Dendritic cell treated with granulocyte-macrophage colony-stimulating factor and Interleukin-4, amounts not matched to agents 40 ng/mL and 50 ng/mL, for 4 days (primary cell): ENCODE results near the gene DMXL2.
"Not testable (repeated sequence)": the region's sequence is repeated elsewhere in the genome, so short reads cannot be mapped to it uniquely, and the experiment has no call there.

Source experiments
- H3K27ac Mint-ChIP-seq: one replicate; pipeline ENCODE4 v1.8.0; 2022; ENCODE audit warnings: mild to moderate bottlenecking, mixed read lengths
- H3K27me3 Mint-ChIP-seq: one replicate; pipeline ENCODE4 v1.8.0; 2022; ENCODE audit warnings: mild to moderate bottlenecking, mixed read lengths
- H3K36me3 Mint-ChIP-seq: one replicate; pipeline ENCODE4 v1.8.0; 2022; ENCODE audit warnings: low read depth, mixed read lengths
- H3K4me1 Mint-ChIP-seq: one replicate; pipeline ENCODE4 v1.8.0; 2022; ENCODE audit warnings: low read depth, mixed read lengths
- H3K4me3 Mint-ChIP-seq: one replicate; pipeline ENCODE4 v1.8.0; 2022; ENCODE audit warnings: mild to moderate bottlenecking, moderate library complexity, mixed read lengths
- H3K9me3 Mint-ChIP-seq: one replicate; pipeline ENCODE4 v1.8.0; 2022; ENCODE audit warnings: mixed read lengths
- intact Hi-C: fragments of 100-400 bp; cut with micrococcal nuclease; formaldehyde crosslinking; loops from one replicate; pipeline ENCODE4 v1.15.0; 2022

DMXL2 gene

GRCh38 chr15:51483985-51484384, 138.6 kb downstream of the DMXL2 start:
- Mint-ChIP-seq H3K27ac (no peak overlapping the region), H3K9me3 (peaks cover 14% of the 10 kb centered on the region), H3K27me3 (no peaks in the 10 kb centered on the region), H3K4me1 (peaks cover 22% of the 10 kb centered on the region), H3K36me3 (peaks cover 90% of the 10 kb centered on the region), H3K4me3 (no peak overlapping the region)
- intact Hi-C loops, result loop anchor here (10.0 kb wide), 1 partner anchor 61 kb away; no protein-coding TSS in a partner anchor

GRCh38 chr15:51483520-51483919, 139.1 kb downstream of the DMXL2 start:
- peaks cover 88% of the 10 kb centered on the region for H3K36me3 Mint-ChIP-seq
- H3K4me3 Mint-ChIP-seq, result no peak overlapping the region
- peaks cover 14% of the 10 kb centered on the region for H3K9me3 Mint-ChIP-seq
- H3K27me3 Mint-ChIP-seq, result no peaks in the 10 kb centered on the region
- peaks cover 18% of the 10 kb centered on the region for H3K4me1 Mint-ChIP-seq
- intact Hi-C loops, result loop anchor here (10.0 kb wide), 1 partner anchor 61 kb away; no protein-coding TSS in a partner anchor
- H3K27ac Mint-ChIP-seq, result no peak overlapping the region

GRCh38 chr15:51475736-51476135, 146.8 kb downstream of the DMXL2 start:
- H3K9me3 Mint-ChIP-seq, result no peaks in the 10 kb centered on the region
- no peak overlapping the region for H3K4me3 Mint-ChIP-seq
- H3K27me3 Mint-ChIP-seq, result no peaks in the 10 kb centered on the region
- intact Hi-C loops, result loop anchor here (10.0 kb wide), 1 partner anchor 981 kb away; no protein-coding TSS in a partner anchor
- H3K4me1 Mint-ChIP-seq, result no peaks in the 10 kb centered on the region
- H3K27ac Mint-ChIP-seq, result peak overlapping the region; percentile 10
- peaks cover 20% of the 10 kb centered on the region for H3K36me3 Mint-ChIP-seq

- no peaks in the 10 kb centered on the region for H3K27me3 Mint-ChIP-seq
- no peak overlapping the region for H3K4me3 Mint-ChIP-seq
- H3K9me3 Mint-ChIP-seq, result no peaks in the 10 kb centered on the region
- intact Hi-C loops, result loop anchor here (10.0 kb wide), 1 partner anchor 976 kb away; no protein-coding TSS in a partner anchor
- no peak overlapping the region for H3K27ac Mint-ChIP-seq
- peaks cover 27% of the 10 kb centered on the region for H3K36me3 Mint-ChIP-seq
- no peaks in the 10 kb centered on the region for H3K4me1 Mint-ChIP-seq
Measured at GRCh38 chr15:51470512-51470911, 152.1 kb downstream of the DMXL2 start.

GRCh38 chr15:51460796-51461195, 161.8 kb downstream of the DMXL2 start:
- no peaks in the 10 kb centered on the region for H3K9me3 Mint-ChIP-seq
- no peaks in the 10 kb centered on the region for H3K27me3 Mint-ChIP-seq
- intact Hi-C loops, result no loop called here
- H3K4me1 Mint-ChIP-seq, result no peaks in the 10 kb centered on the region
- no peak overlapping the region for H3K4me3 Mint-ChIP-seq
- no peak overlapping the region for H3K27ac Mint-ChIP-seq
- peaks cover 84% of the 10 kb centered on the region for H3K36me3 Mint-ChIP-seq

GRCh38 chr15:51450001-51450400, 172.6 kb downstream of the DMXL2 start:
- Mint-ChIP-seq H3K4me1 (no peaks in the 10 kb centered on the region), H3K27me3 (no peaks in the 10 kb centered on the region)
- intact Hi-C loops, result no loop called here

GRCh38 chr15:51448622-51449399, 173.8 kb downstream of the DMXL2 start:
- no peaks in the 10 kb centered on the region for H3K4me1 Mint-ChIP-seq
- peaks cover 99% of the 10 kb centered on the region for H3K36me3 Mint-ChIP-seq
- H3K27me3 Mint-ChIP-seq, result no peaks in the 10 kb centered on the region
- intact Hi-C loops, result no loop called here
- H3K4me3 Mint-ChIP-seq, result no peak overlapping the region
- no peaks in the 10 kb centered on the region for H3K9me3 Mint-ChIP-seq
- H3K27ac Mint-ChIP-seq, result no peak overlapping the region

More at GRCh38 chr15:51450001-51450400, 172.6 kb downstream of the DMXL2 start:
- Mint-ChIP-seq H3K4me3 (no peak overlapping the region), H3K9me3 (no peaks in the 10 kb centered on the region), H3K27ac (no peak overlapping the region), H3K36me3 (peaks cover 99% of the 10 kb centered on the region)

- H3K4me3 Mint-ChIP-seq, result no peak overlapping the region
- no peaks in the 10 kb centered on the region for H3K27me3 Mint-ChIP-seq
- H3K27ac Mint-ChIP-seq, result no peak overlapping the region
- no peaks in the 10 kb centered on the region for H3K9me3 Mint-ChIP-seq
- H3K4me1 Mint-ChIP-seq, result no peaks in the 10 kb centered on the region
- intact Hi-C loops, result no loop called here
- H3K36me3 Mint-ChIP-seq, result peaks cover 91% of the 10 kb centered on the region
Measured at GRCh38 chr15:51447855-51448621, 174.5 kb downstream of the DMXL2 start.

- H3K9me3 Mint-ChIP-seq, H3K27me3 Mint-ChIP-seq, H3K4me1 Mint-ChIP-seq, intact Hi-C loops, H3K27ac Mint-ChIP-seq, H3K4me3 Mint-ChIP-seq: not testable (repeated sequence)
- peaks cover 72% of the 10 kb centered on the region for H3K36me3 Mint-ChIP-seq
Measured at GRCh38 chr15:51446029-51446744, 176.4 kb downstream of the DMXL2 start.

GRCh38 chr15:51444807-51445206, 177.8 kb downstream of the DMXL2 start:
- no peak overlapping the region for H3K27ac Mint-ChIP-seq
- H3K36me3 Mint-ChIP-seq, result peaks cover 59% of the 10 kb centered on the region
- H3K4me1 Mint-ChIP-seq, result no peaks in the 10 kb centered on the region
- no peak overlapping the region for H3K4me3 Mint-ChIP-seq
- no peaks in the 10 kb centered on the region for H3K9me3 Mint-ChIP-seq
- no peaks in the 10 kb centered on the region for H3K27me3 Mint-ChIP-seq
- intact Hi-C loops, result no loop called here

- Mint-ChIP-seq H3K4me3 (no peak overlapping the region), H3K27ac (no peak overlapping the region), H3K27me3 (no peaks in the 10 kb centered on the region), H3K9me3 (no peaks in the 10 kb centered on the region), H3K4me1 (no peaks in the 10 kb centered on the region), H3K36me3 (peaks cover 52% of the 10 kb centered on the region)
- intact Hi-C loops, result no loop called here
Measured at GRCh38 chr15:51444112-51444511, 178.5 kb downstream of the DMXL2 start.

- H3K36me3 Mint-ChIP-seq, result peaks cover 45% of the 10 kb centered on the region
- H3K4me1 Mint-ChIP-seq, result no peaks in the 10 kb centered on the region
- no peak overlapping the region for H3K27ac Mint-ChIP-seq
- intact Hi-C loops, result no loop called here
- H3K9me3 Mint-ChIP-seq, result peaks cover 6% of the 10 kb centered on the region
- no peaks in the 10 kb centered on the region for H3K27me3 Mint-ChIP-seq
- H3K4me3 Mint-ChIP-seq, result no peak overlapping the region
Measured at GRCh38 chr15:51443282-51443914, 179.2 kb downstream of the DMXL2 start.

- H3K4me1 Mint-ChIP-seq, result no peaks in the 10 kb centered on the region
- H3K27ac Mint-ChIP-seq, result no peak overlapping the region
- intact Hi-C loops, result no loop called here
- H3K9me3 Mint-ChIP-seq, result peaks cover 18% of the 10 kb centered on the region
- peaks cover 3% of the 10 kb centered on the region for H3K27me3 Mint-ChIP-seq
- no peaks in the 10 kb centered on the region for H3K36me3 Mint-ChIP-seq
- H3K4me3 Mint-ChIP-seq, result no peak overlapping the region
Measured at GRCh38 chr15:51438526-51438925, 184.0 kb downstream of the DMXL2 start.
